Stimulated activated CD8-positive, alpha-beta memory T cell treated with anti-CD3 and anti-CD28 coated beads, Interleukin-4, amount 100 ng/mL, for 1 hour (primary cell): ENCODE results near the gene RADIL.

Source experiments
- DNase-seq, 2 donors: peaks; one replicate each; pipeline ENCODE4 v3.0.0-alpha.2; 2020; ENCODE audit warnings: low read depth in 2 of 2, low spot score in 1 of 2

RADIL gene

DNA sequence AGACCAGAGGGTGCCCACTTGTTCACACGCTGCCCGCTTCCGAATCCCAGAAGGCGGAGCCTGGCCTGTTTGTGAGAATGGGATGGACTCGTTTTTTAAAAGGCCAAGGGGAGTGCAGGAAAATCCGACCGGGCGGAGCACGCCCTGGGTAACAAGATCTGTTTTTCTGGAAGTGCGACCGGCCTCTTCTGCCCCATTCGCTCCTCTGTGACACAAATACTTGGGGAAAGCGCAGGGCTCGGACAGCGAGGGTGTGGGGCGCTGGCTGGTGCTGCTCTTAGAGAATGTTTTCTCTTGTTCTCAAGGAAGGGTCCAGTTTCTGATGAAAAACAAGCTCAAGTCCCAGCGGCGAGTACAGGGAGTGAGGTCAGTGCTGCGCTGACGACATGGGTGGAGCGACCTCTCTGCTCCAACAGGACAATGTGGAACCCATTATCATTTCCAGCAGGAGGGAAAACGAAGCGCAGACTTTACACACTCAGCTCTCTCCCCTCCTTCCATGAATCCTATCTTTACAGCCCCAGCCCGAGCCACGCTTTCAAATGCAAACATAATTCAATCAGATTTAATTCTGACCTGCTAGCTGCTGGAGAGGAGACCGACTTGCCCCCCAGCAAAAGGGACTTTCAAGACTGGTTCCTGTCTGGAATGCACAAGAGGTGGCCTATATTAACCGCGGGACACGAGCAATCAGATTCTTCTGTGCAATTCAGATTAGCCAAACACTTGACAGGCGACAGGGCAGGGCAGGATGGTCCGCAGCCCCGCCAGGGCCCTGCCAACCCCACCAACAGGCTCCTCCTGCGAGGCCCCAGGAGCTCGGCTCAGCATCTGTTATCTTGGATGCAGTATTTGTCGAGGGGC lies 1.1 kb downstream of the RADIL start:
- DNase-seq, result no peak

GRCh38 chr7:4880218-4880617 lies 3.3 kb downstream of the RADIL start:
- DNase-seq, result no peak

DNA sequence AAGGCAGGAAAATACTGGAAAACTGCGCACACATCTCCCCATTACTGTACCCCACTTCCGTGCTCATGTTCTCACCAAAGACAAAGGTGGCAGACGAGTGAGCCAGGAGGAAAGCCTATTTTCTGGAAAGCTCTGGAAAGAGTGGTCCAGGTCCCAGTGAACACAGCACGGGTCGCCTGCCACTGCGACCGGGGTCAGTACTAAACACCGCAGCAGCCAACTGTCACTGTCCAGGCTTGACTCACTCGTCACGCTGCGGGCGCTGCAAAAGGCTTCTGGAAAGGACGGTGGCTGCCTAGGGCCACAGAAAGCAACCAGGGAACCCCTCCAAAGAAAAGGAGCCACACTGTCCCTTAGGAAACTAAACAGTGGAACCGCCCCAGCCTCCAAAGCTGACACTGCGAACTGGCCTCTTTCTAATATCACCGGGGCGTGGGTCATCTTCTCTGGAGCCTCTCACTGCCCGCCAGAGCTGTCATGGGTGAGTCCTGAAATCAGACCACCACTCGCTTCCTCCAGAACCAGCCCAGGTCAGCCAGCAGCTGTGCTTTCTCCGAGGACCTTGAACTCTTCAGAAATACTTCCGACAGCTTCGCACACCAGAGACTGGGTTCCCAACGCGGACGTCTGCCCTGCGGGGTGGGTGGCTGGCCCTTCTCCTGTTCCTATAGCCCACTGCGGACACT lies 4.0 kb downstream of the RADIL start:
- DNase-seq, result no peak

DNA sequence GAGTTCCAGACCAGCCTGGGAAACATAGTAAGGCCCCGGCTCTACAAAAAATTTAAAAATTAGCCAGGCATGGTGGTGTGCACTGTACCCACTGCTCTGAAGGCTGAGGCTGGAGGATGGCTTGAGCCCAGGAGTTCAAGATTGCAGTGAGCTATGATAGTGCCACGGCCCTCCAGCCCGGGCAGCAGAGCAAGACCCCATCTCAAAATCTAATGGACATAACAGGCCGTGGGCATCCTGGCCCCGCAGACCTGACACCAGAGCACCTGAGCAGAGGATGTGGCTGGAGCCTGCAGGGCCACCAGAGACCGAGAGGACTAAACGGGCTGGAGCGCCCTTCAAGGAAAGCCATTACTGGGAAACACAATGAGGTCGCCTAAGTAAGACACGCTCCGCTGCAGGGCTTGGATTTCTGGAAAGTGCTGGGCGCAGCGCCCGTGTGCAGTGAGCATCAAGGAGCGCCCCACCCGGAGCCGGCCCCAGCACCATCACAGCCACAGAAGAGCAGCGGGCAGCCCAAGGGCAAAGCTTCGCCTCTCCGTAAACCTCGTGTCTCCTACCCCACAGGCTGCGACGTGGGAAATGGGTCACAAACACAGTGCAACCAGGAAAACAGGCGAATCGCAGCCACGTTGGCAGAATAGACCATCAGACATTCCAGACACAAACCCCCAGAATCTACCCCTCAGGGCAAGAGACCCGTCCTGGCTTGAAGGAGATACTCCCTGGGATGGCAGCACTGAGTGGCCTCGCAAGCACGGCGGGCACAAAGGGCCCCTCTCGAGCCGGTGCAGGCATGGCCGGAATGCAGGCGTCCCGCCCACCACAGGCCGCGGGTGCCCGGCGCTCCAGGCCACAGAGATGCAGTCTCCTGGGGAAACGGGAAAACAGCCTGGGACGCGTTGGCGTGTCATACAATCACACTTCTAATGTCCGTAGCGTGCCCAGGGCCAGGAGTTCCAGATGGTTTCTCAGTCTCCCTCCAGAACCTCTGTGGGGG lies 4.9 kb downstream of the RADIL start:
- no peak for DNase-seq

DNA sequence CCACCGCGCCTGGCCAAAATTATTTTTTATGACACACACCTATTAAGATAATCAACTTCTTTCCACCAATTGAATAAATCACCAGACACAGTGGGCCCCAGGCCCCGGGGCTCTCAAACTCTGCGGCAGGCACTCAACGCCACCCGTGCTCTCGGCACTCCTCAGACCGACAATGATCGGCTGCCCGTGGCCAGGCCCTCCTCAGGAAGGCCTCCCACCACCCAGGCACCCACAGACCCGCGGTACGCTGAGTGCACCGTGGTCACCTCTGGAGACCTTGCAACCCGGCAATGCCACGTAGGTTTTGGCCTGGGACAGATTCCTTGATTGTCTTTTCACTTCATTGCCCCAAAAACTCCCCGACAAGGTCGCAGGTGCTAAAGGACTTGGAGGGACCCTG lies 6.9 kb downstream of the RADIL start:
- no peak for DNase-seq

GRCh38 chr7:4875391-4875790 lies 8.1 kb downstream of the RADIL start:
- DNase-seq, result no peak

- no peak for DNase-seq
Observed at GRCh38 chr7:4873071-4873944, 10.2 kb downstream of the RADIL start.

DNA sequence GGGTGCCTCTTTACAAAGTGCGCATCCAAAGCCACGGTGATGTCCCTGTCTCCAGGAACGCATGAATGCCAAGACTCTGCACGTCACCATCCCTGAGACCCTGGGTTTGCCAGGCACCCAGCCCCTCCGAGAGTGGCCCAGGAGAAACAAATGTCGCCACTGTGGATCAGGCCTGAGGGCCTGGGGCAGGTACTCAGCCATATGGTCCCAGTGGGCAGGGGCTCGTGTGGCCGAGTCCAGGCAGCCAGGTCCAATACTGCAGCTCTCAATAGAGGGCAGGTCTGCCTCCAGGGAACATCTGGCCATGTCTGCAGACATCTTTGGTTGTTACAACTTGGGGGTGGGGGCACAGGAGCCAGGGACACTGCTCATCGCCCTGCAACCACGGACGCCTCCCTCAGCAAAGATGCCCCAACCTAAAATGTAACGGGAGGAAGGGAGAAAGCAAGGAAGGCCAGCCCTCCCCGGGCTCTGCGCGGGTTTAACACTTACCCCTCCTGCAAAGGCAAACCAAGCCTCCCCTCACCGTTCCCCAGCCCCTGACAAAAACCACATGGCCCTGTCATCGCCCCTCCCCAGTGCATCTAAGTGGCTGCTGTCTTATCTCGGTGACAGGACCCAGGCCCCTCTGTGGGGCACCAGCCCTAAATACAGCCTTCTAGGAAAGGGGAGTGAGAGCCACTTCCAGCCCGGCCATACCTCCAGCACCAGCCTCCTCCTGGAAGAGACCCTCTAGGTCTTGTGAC lies 11.4 kb downstream of the RADIL start:
- DNase-seq, result no peak

DNA sequence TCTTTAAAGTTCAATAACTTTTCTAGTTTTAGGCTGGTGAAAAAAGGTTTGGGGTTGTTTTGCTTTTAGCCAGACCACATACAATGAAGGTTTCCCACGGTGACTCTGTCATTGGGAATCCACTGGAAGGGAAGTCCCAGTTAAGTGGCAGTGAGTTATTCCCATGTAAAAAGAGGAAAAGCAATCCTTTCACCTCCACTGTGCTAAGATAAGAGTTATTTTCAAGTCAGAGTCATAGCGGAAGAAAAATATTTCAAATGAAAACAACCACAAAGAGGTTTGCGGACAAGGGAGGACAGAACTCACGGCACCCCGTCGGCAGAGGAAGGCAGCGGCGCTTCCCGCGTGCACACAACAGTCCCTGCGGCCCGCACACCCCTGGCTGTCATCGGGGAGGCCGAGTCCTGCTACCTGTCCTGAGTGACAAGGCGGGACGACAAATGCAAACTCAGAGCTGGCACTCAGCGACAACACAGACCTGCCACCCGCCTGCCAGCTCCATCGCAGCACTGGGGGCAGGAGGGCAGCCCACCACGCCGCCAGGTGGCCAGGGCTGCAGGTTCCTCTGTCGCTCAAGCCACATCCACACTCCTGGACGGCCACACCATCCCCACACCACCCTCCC lies 12.3 kb downstream of the RADIL start:
- no peak for DNase-seq

GRCh38 chr7:4868493-4868892 lies 15.0 kb downstream of the RADIL start:
- DNase-seq, result no peak

DNA sequence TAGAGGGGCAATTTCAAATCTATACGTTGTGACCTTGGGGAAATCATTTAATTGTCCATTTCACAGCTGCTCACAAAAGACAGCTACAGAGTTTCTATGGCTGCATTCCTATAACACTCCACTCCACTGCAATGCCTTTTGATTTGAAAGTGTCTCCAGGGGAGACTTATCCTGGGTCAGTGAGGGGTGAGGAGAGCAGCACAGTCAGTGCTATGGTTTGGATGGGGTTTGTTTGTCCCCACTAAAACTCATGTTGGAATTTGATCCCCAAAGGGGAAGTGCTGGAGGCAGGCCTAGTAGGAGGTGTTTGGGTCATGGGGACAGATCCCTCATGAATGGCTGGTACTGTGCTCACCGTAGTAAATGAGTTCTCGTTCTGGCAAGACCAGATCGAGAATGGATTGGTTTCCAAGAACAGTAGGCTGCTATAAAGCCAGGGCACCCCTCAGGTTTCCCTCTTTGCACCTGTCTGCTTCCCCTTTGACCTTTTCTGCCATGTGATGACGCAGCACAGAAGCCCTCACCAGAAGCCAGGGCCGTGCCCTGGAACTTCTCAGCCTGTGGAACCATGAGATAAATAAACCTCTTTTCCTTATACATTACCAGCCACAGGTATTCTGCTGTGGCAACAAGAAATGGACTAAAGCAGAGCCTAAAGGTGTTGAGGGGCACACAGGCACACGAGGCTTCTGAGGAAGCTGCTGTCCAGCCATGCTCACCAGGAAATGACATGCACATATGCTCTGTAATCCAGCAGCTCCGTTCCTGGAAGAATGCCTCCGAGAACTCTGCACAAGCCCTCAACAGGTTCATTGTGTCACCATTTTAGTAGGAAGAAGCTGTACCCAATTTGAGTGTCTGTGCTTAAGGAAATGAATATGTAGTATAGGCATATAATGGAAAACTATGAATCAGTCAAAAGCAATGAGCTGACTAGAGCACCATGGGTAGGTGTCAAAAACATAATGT lies 16.7 kb downstream of the RADIL start:
- DNase-seq, result no peak

DNA sequence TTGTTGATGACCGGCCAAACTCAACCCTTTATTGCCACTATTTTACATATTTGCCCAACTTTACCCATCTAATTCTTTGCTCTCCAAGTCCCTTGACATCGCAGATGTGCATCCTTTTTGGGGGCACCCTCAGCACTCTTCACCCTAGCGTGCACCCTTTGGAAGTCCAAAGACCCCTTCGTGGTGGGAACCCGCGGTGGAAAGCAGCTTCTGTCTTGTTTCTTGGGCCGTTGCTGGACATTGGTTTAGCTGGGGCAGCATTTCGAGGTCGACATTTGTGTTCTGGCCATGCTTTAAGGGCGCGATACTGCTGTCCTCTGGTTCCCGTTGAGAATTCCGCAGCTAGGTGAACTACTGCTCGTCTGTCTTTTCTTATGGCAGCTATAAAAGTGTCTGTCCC lies 21.4 kb downstream of the RADIL start:
- no peak for DNase-seq

DNA sequence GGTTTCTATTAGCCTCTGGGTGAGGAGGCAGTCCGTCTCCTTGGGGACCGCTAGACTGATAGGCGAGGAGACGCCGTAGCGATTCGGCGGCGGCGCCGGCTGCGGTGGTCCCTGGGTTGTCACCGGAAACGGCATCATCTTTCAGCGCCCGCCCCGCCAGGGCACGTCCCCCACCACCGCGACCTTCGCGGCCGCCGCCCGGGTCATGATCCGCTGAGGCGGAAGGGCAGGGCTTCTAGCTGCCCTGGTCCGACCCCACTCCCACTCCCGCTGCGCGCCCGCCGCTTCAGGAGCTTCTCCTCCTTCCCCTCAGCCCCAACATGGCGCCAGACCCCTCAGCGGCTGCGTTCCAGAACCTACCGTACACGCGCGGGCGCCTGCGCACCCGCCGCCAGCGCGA lies 21.8 kb downstream of the RADIL start, which contains the start of gene PAPOLB:
Gene PAPOLB (minus strand): TSS at position 358 of the 400 bp plus-strand sequence. CDS start 220 bp downstream, at position 138.
- DNase-seq, result no peak

DNA sequence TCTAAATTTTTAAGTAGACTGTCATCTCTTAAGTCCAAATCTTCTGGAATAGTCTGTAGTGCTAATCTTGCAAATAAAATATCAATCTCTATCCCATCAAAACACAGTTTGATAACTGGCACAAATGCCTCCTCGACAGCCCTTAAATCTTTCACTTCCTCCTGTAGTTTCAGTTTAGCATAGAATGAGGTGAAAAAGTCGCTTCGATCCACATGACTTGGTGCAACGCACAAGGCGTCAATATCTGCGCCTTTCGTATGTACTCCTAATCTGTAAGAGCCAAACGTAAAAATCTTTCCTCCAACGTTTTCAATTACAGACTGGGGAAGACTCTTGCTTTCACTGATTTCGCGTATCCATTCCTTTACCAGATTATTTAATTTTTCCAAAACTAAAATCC lies 22.3 kb downstream of the RADIL start:
- DNase-seq, result no peak

GRCh38 chr7:4857189-4857588 lies 26.3 kb downstream of the RADIL start:
- DNase-seq, result no peak

GRCh38 chr7:4856336-4857057 lies 27.0 kb downstream of the RADIL start:
- no peak for DNase-seq

DNA sequence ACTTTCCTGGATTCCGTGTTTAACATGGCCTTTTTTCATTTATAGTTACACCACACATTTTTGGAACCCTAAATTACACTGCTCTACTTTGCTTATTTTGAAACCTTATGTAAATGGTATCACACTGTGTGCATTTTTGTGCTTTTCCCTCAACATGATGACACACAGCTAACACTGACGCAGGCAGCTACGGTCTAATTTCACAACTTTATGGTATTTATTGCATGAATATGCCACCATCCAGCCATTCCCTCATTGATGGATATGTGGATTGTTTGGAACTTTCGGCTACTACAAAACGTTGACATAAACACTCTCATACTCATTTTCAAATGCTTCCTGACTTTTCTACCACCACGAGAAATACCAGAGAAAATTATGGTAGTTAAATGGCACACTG lies 28.6 kb downstream of the RADIL start:
- no peak for DNase-seq
